GM12874 (cell line): ENCODE data around the gene IGSF9B.

ENCODE experiments used
- TF ChIP-seq, protein P1 (sequence below): IDR thresholded peaks from 2 replicates; pipeline ENCODE4 v1.5.1; 2011; ENCODE audit warnings: low read depth, mild to moderate bottlenecking, control low read depth, low read length, moderate library complexity; ENCODE audit not compliant: insufficient read depth

IGSF9B gene

GRCh38 chr11:133872160-133872559 is 84.6 kb downstream of the IGSF9B start:
- TF ChIP-seq, protein P1, sequence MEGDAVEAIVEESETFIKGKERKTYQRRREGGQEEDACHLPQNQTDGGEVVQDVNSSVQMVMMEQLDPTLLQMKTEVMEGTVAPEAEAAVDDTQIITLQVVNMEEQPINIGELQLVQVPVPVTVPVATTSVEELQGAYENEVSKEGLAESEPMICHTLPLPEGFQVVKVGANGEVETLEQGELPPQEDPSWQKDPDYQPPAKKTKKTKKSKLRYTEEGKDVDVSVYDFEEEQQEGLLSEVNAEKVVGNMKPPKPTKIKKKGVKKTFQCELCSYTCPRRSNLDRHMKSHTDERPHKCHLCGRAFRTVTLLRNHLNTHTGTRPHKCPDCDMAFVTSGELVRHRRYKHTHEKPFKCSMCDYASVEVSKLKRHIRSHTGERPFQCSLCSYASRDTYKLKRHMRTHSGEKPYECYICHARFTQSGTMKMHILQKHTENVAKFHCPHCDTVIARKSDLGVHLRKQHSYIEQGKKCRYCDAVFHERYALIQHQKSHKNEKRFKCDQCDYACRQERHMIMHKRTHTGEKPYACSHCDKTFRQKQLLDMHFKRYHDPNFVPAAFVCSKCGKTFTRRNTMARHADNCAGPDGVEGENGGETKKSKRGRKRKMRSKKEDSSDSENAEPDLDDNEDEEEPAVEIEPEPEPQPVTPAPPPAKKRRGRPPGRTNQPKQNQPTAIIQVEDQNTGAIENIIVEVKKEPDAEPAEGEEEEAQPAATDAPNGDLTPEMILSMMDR: no peak

DNA sequence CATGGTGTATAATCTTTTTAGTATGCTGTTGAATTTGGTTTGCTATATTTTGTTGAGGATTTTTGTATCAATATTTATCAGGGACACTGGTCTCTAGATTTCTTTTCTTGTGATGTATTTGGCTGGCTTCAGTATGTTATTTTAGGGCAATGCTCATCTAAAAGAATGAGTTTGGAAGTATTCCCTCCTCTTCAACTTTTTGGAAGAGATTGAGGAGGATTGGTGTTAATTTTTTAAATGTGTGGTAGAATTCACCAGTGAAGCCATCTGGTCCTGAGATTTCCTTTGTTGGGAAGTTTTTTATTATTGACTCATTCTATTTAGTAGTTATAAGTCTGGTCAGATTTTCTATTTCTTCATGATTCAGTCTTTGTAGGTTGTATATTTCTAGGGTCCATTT is 89.3 kb downstream of the IGSF9B start:
- TF ChIP-seq, protein P1: no peak

- TF ChIP-seq, protein P1: no peak
These were observed 91.3 kb downstream of the IGSF9B start for GRCh38 chr11:133865466-133865865.

DNA sequence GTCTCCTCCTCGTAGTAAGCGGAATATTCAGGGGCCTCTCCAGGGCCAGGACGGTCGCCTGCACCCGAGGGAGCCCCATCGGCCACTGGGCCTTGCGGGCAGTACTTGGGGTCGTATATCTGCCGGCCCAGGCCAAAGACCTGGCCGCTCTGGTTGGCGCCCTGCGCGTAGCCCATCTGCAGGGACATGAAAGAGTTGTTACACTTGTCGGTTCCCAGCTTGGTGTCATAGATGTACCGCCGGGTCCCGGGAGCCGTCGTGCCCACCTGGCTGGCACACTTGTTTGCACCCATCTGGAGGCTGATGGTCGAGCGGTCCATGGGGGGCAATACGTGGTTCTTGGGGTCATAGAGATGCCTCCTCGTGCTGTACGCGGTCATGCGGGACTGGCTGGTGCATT is 92.0 kb downstream of the IGSF9B start:
- TF ChIP-seq, protein P1: no peak

DNA sequence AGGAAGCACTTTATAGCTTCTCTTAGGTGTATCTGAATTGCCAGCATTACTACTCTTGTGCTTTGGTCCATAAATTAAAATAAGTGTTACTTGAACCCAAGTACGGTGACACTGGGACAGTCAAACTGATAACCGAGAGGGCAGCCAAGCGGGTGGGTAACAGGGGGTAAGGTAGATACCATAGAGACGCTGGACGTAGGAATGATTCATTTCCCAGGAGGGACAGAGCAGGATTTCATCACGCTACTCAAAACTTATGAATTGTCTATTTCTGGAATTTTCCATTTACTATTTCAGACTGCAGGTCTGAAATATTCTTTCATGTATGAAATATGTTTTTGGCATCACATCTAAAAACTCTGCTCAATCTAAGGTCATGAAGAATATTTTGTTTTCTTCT is 96.6 kb downstream of the IGSF9B start:
- TF ChIP-seq, protein P1: no peak
